Smooth muscle cell (in vitro differentiated cells): ENCODE measurements around the gene CDC37. TPM values are rescaled to one million over a fixed set of nuclear protein-coding genes. Genes with fewer than 3 reads are reported as not detected.

Source experiments
- DNase-seq: peaks from one replicate; lab custom pipeline; 2025; ENCODE audit not compliant: unreplicated experiment; lab: John Stamatoyannopoulos, UW
- H2AFZ ChIP-seq: fragments of 200-600 bp; sonication (generic); 2 replicates; pipeline ENCODE4 v1.6.0; 2016; ENCODE audit warnings: antibody characterized with exemption, low read depth, mild to moderate bottlenecking
- H3F3A ChIP-seq: fragments of 200-600 bp; sonication (generic); 2 replicates; pipeline ENCODE4 v1.6.0; 2017; ENCODE audit warnings: antibody characterized with exemption, low read depth
- H3K27ac ChIP-seq: fragments of 200-600 bp; sonication (generic); 2 replicates; pipeline ENCODE4 v1.5.1; 2016; ENCODE audit warnings: low read depth, mild to moderate bottlenecking
- H3K27me3 ChIP-seq: fragments of 200-600 bp; sonication (generic); 2 replicates; pipeline ENCODE4 v1.6.1; 2016; ENCODE audit warnings: low read depth, mild to moderate bottlenecking
- H3K36me3 ChIP-seq: fragments of 200-600 bp; sonication (generic); 2 replicates; pipeline ENCODE4 v1.5.1; 2016; ENCODE audit warnings: low read depth
- H3K4me1 ChIP-seq: fragments of 200-600 bp; sonication (generic); 2 replicates; pipeline ENCODE4 v1.5.1; 2016; ENCODE audit warnings: low read depth
- H3K4me2 ChIP-seq: fragments of 200-600 bp; sonication (generic); 2 replicates; pipeline ENCODE4 v1.6.0; 2016; ENCODE audit warnings: mild to moderate bottlenecking
- H3K4me3 ChIP-seq: fragments of 200-600 bp; sonication (generic); 2 replicates; pipeline ENCODE4 v1.5.1; 2016; ENCODE audit warnings: mild to moderate bottlenecking
- H3K79me2 ChIP-seq: fragments of 200-600 bp; sonication (generic); 2 replicates; pipeline ENCODE4 v1.6.0; 2016; ENCODE audit warnings: low read depth, mild to moderate bottlenecking
- H3K9ac ChIP-seq: fragments of 200-600 bp; sonication (generic); 2 replicates; pipeline ENCODE4 v1.6.0; 2016; ENCODE audit warnings: low read depth
- H3K9me3 ChIP-seq: fragments of 200-600 bp; sonication (generic); replicated peaks from 2 replicates; pipeline ENCODE4 v1.5.1; 2016; ENCODE audit warnings: low read depth
- H4K20me1 ChIP-seq: fragments of 200-600 bp; sonication (generic); 2 replicates; pipeline ENCODE4 v1.6.0; 2016; ENCODE audit warnings: low read depth
- WGBS: methylation state at CpG from one replicate; pipeline ENCODE4 v1.1.7; 2016; ENCODE audit warnings: low lambda C conversion rate; 5-methylcytosine and 5-hydroxymethylcytosine counted together
- polyA plus RNA-seq: library from polyadenylated mRNA; unstranded; fragments of >200 nt; fragmentation: Nextera tagmentation; extraction: Ambion mirVana; gene quantifications from 2 replicates; pipeline ENCODE4 v1.2.1, GENCODE V29; 2016
- total RNA-seq: library from RNA; depleted of rRNA; stranded (reverse); fragments of >200 nt; gene quantifications from 2 replicates; pipeline ENCODE4 v1.2.3, GENCODE V29; 2014
- TF ChIP-seq, protein P1 (sequence below): fragments of 200-600 bp; sonication (generic); IDR thresholded peaks from 2 replicates; pipeline ENCODE4 v1.5.1; 2017; ENCODE audit warnings: borderline replicate concordance, mild to moderate bottlenecking, antibody characterized with exemption; ENCODE audit not compliant: insufficient read depth, poor library complexity, severe bottlenecking

CDC37 gene
- total and polyA plus RNA-seq, 2 experiments from 2014 or later, result 98.4 to 186 TPM

DNA sequence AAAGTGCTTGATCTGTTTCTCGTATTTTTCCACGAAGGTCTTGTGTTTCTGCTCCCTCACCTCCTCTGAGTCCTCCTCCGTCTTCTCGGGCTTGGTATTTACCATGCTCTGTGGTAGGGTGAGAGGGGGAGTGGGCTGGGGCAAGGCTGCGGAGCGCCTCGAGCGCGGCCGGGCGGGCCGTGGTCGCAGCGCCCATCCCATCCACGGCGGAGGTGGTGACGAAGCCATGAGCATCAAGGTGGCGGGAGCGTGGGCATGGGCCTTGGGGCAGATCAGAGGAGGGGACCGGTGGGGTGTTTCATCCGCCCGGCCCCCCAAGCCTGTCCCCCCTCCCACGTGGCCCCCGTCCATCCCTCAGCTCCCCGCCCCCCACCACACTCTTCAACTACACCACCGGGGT is 7.9 kb downstream of the CDC37 start:
- TF ChIP-seq, protein P1, sequence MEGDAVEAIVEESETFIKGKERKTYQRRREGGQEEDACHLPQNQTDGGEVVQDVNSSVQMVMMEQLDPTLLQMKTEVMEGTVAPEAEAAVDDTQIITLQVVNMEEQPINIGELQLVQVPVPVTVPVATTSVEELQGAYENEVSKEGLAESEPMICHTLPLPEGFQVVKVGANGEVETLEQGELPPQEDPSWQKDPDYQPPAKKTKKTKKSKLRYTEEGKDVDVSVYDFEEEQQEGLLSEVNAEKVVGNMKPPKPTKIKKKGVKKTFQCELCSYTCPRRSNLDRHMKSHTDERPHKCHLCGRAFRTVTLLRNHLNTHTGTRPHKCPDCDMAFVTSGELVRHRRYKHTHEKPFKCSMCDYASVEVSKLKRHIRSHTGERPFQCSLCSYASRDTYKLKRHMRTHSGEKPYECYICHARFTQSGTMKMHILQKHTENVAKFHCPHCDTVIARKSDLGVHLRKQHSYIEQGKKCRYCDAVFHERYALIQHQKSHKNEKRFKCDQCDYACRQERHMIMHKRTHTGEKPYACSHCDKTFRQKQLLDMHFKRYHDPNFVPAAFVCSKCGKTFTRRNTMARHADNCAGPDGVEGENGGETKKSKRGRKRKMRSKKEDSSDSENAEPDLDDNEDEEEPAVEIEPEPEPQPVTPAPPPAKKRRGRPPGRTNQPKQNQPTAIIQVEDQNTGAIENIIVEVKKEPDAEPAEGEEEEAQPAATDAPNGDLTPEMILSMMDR, result no peak
- H3K4me2 ChIP-seq, result no peak overlapping the region
- no peaks in the 10 kb centered on the region for H3K27me3 ChIP-seq
- H3K4me3 ChIP-seq, result no peak overlapping the region
- H3K9me3 ChIP-seq, result no peaks in the 10 kb centered on the region
- peaks cover 46% of the 10 kb centered on the region for H4K20me1 ChIP-seq
- H3K79me2 ChIP-seq, result peaks cover 29% of the 10 kb centered on the region
- H3K4me1 ChIP-seq, result no peaks in the 10 kb centered on the region
- no peak overlapping the region for H2AFZ ChIP-seq
- WGBS, result 100% methylated on average over 19 of the region's 26 CpGs
- DNase-seq, result no peak
- H3K27ac ChIP-seq, result no peak overlapping the region
- H3F3A ChIP-seq, result no peaks in the 10 kb centered on the region
- H3K36me3 ChIP-seq, result no peaks in the 10 kb centered on the region
- H3K9ac ChIP-seq, result no peak overlapping the region

DNA sequence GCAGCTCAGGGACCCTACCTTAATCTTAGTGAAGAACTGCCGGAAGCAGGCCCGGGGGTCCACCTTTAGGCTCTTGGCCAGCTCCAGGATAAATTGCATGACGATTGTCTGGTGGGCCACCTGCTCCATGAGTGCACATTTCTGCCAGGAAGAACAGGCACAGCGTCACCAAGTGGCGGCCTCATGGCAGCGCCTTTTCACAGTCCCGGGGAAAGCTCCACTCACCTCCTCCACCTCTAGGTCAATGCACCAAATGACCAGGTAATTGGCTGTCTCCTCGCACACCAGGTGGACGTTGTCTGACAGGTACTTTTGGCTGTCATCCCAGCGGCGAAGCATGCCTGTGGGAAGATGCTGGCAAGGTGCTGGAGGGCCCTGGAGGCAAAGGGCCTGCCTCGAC is 8.3 kb downstream of the CDC37 start:
- no peaks in the 10 kb centered on the region for H3K27me3 ChIP-seq
- H3K4me3 ChIP-seq, result no peak overlapping the region
- DNase-seq, result no peak
- no peaks in the 10 kb centered on the region for H3K9me3 ChIP-seq
- no peaks in the 10 kb centered on the region for H3K4me1 ChIP-seq
- H3K27ac ChIP-seq, result no peak overlapping the region
- peaks cover 46% of the 10 kb centered on the region for H4K20me1 ChIP-seq
- no peaks in the 10 kb centered on the region for H3F3A ChIP-seq
- H3K79me2 ChIP-seq, result peaks cover 25% of the 10 kb centered on the region
- H2AFZ ChIP-seq, result no peak overlapping the region
- 97% methylated on average over 12 of the region's 12 CpGs for WGBS
- H3K9ac ChIP-seq, result no peak overlapping the region
- TF ChIP-seq, protein P1, result no peak
- H3K36me3 ChIP-seq, result no peaks in the 10 kb centered on the region
- H3K4me2 ChIP-seq, result no peak overlapping the region

DNA sequence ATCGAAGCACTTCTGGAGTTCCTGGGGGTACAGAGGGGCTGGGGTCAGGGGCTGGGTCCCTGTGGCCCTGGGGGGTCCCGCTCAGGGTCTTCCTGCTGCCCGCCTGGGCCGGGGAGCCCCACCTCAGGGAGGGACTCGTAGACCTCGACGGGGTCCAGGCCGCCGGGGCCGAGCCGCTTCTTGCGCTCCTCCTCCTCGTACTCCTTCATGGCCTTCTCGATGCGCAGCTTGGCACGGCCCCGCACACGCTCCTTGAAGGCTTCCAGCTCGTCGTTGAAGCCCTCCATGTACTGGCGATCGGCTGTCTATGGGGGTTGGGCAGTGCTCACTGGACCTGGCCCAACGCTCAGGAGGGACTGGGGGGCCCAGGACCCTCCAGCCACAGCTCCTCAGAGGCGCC is 10.2 kb downstream of the CDC37 start:
- Histone ChIP-seq H3K4me3 (no peak overlapping the region), H3K36me3 (no peaks in the 10 kb centered on the region), H3K27me3 (no peaks in the 10 kb centered on the region), H3K27ac (no peak overlapping the region), H3K4me2 (no peak overlapping the region), H4K20me1 (peaks cover 27% of the 10 kb centered on the region), H3K9me3 (no peaks in the 10 kb centered on the region), H3K9ac (no peak overlapping the region), H3K79me2 (peaks cover 6% of the 10 kb centered on the region), H3F3A (no peaks in the 10 kb centered on the region), H2AFZ (no peak overlapping the region), H3K4me1 (no peaks in the 10 kb centered on the region)
- DNase-seq, result no peak
- 97% methylated on average over 24 of the region's 24 CpGs for WGBS
- TF ChIP-seq, protein P1, result no peak

DNA sequence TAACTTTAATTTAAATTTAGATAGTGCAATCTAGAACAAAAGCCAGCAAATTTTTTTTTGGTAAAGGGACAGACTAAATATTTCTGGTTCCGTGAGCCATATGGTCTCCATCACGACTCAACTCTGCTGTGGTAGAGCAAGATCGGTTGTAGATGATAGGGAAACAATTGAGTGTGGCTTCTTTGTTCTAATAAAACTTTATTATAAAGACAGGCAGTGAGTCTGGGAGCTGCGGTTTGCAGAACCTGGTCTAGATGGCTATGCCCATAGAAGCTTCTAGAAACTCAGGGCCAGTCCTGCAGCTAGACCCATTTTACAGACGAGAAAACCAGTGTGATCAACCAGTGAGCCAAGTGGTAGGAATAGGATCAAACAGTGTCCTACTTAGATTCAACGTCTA is 11.2 kb downstream of the CDC37 start:
- H3K27me3 ChIP-seq, result no peaks in the 10 kb centered on the region
- H3K9me3 ChIP-seq, result no peaks in the 10 kb centered on the region
- TF ChIP-seq, protein P1, result no peak
- no peaks in the 10 kb centered on the region for H3F3A ChIP-seq
- H3K27ac ChIP-seq, result no peak overlapping the region
- peaks cover 17% of the 10 kb centered on the region for H4K20me1 ChIP-seq
- H3K4me3 ChIP-seq, result no peak overlapping the region
- H3K9ac ChIP-seq, result no peak overlapping the region
- no peak overlapping the region for H2AFZ ChIP-seq
- 95% methylated on average over 6 of the region's 6 CpGs for WGBS
- H3K4me1 ChIP-seq, result no peaks in the 10 kb centered on the region
- H3K4me2 ChIP-seq, result no peak overlapping the region
- no peaks in the 10 kb centered on the region for H3K79me2 ChIP-seq
- no peaks in the 10 kb centered on the region for H3K36me3 ChIP-seq
- DNase-seq, result no peak
